GM18951 (cell line): Measurements from ENCODE around the gene NPIPB4.

Source experiments
- in situ Hi-C: fragments of 300-500 bp; cut with MboI; formaldehyde crosslinking; loops from one replicate; pipeline ENCODE4 v1.12.0; 2022; ENCODE audit warnings: low sequenced_read_pairs, mixed read lengths, inconsistent platforms; ENCODE audit not compliant: unreplicated experiment

NPIPB4 gene

GRCh38 chr16:21793310-21793709 is 64.2 kb downstream of the NPIPB4 start:
- in situ Hi-C loops, result loop anchor here (10.0 kb wide), 1 partner anchor 821 kb away; no protein-coding TSS in a partner anchor

DNA sequence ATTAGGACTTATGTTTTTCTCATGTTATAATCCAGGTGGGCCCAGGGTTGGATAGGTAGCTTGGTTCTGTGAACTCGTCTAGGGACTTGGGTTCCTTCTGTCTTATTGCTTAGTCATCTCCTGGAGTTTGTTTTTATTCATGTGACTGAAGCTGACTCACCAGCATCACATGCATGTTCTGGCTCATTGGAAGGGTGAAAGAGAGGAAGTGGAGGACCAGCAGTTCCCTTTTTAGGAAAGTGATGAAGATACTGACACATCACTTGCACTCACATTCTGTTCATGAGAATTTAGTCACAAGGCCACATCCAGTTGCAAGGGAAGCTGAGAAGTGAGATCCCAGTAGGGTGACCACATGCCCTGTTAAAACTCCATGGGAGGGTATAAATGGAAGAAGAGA is 67.0 kb downstream of the NPIPB4 start:
- in situ Hi-C loops, result loop anchor here (10.0 kb wide), 1 partner anchor 824 kb away; no protein-coding TSS in a partner anchor
